ENCODE measurements around the gene SORCS2.

Gene SORCS2

DNA sequence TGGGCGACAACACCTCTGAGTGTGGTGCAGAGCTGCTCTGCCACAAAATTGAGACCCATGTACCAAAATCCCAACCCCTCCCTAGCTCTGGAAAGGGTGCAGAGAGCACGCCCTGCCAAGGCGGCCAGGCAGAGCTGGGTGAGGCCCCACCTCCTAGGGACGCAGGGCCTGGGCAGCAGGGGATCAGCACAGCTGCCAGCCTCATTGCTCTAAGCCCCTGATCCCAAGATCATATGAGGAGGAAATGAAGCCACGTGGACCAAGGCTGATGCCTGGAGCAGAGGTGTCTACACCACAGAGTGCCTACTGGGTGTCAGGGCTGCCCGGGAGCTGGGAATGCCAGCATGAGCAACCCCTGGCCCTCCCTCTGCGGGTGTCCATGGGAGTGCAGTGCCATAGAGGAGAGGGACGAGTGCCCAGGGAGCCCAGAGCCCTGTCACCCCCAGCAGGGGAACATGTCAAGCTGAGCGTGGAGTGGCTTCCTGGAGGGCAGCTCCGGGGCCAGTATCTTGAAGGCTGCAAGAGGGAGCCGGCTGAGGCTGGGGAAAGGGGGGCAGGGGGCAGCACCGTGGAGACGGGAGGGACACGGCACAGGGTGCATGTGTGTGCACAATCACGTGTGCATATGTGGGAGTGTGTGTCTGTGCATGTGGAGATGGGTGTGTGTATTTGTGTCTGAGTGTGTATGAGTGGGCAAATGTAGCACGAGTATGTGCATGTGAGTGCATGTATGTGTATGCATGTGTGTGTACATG, 306.3 kb downstream of the SORCS2 start:
- FAIRE-seq, result no peak

DNA sequence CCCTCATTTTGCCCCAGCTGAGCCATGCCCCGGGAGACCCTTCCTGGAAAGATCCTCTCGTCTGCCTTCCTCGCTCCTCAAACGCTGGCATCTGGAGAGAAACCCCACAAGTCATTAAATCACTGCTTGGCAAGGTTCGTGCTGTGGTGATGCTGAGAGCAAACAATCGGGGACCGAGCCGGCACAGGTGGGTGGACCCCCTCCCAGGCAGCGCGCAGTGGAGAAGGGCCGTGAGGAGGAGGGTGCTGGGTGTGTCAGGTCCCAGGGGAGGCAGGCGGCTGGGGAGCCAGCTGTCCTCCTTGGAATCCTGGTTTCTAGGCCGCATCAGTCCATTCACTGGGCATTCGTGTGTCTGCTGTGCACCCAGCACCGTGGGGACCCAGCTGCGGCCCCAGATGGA, 307.3 kb downstream of the SORCS2 start:
- no peak for FAIRE-seq

DNA sequence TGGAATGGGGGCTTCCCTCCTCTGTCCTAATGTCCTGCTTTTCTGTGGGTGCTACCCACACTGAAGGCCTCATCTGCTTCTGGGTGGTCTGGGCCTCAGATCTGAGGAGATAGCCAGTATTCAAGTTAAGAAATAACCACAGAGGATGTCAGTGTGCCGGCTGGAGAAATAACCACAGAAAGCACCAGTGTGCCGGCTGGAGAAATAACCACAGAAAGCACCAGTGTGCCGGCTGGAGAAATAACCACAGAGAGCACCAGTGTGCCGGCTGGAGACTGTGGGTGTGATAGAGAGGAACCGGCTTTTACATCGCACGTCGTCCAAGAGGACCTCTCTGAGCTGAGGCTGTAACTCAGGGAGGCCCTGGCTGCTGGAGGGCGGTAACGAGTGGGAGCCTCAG, 308.1 kb downstream of the SORCS2 start:
- FAIRE-seq, result no peak

DNA sequence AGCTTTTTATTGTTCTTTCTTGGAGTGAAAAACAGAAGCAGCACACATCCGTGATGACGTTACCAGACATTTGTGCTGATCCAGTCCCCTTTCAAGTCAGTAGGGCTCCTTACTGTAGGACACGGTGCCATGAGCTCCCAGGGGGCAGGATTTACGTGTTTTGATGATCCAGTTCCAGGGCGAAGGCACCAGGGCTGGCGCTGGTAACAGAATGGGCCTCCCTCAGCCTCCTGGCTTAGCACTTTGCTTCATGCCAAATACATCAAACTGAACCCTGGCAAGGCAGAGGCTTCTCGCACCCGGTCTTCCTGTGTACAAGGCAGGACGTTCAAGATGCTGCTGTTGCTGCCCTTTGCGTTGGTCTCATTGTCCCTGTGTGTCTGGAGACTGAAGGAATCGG, 309.0 kb downstream of the SORCS2 start:
- FAIRE-seq, result no peak

DNA sequence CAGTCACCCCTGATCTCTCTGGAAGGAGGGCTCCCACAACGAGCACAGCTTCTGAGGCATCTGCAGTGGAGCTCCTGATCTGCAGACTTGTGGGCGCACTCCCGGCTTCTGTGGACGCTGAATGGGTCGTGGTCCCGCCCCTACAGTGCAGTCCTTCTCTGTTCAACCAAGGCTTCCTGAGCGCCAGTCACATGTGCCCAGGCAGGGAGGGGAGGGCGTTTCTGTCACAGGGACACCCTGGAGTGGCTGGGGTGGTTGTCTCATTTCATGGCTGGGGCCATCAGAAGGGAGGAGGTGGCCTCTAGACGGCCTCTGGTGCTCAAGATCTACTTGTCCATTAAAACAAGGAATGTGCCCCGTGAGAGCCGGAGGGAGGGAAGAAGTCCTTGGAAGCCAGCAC, 309.5 kb downstream of the SORCS2 start:
- FAIRE-seq, result no peak

DNA sequence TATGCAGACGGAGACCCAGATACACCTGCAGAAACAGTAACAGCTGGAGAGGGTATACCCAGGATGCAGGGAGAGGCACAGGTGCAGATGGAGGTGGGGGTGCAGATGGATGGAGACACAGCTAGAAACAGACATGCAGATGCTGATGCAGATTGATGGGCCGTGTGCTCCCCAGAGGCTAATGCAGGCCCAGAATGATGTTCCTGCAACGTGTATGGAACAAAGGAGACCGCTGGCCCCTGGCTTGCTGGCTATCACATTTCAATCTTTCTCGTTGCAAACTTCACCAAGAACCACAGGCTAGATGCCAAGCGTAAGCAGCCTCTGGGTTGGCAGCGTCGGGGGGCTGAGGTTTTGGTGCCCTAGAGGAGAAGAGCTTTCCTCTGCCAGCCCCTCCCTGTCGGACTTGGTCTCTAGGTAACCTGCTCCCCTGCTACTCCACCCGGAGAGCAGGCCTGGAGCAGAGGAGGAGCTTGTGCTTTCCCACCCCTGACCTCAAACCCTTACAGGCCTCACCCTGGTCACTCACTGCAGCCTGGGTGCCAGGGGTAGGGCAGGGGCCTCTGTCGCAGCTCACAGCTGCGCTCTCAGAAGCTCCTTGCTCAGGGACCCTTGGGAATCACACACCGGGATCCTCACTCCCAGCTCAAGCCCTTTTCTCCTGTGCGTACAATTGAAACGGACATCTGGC, 311.4 kb downstream of the SORCS2 start:
- FAIRE-seq, result no peak

DNA sequence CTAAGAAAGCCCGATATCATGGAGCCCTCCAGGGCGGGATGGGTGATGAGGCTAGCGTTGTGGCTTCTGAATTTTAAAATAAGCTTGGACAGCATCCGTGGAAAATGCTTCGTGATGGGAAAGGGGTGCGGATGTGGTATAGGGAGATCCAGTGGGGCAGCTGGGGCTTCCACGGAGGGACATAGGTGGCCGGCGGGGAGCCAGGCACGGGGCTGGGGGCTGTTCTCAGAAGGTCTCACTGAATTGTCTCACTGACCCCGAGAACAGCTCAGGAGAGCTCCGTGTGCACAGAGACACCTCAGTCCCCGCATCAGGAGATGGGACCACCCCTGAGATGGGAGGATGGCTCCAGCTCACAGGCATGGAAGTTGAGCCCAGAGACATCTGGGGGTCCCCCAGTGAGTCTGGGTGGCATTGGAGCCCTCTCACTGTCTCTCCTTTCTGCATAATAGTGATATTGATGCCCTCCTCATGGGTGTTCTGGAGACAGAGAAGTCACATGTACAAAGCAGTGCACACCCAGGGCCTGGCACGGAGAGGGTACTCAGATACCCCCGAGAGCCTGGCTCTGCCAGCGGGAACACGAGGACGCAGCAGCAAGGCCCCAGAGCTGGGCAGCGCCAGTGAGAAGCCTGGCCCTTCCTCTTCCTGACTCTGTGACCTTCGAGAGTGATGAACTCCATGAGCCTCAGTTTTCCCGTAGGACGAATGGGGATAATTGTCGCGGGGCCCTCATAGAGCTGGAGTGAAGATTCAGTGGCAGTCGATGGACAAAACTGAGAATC, 313.0 kb downstream of the SORCS2 start:
- FAIRE-seq, result no peak

DNA sequence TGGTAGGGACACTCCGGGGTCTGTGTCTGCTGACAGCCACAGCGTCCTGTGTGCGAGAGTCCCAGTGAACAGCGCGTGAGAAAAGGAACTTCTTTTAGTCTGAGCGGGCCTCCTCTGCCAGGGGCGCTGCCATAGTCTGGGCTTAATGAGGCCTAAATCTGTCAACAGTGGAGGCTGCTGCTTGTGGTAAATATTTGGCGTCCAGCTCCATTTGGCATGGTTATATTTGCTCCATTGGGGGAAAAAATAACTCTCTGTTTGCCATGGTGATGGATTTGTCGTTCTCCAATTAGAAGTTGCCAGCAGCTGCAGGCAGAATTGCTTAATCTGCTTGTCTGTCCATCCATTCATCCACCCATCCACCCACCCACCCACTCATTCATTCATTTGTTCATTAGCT, 313.8 kb downstream of the SORCS2 start:
- FAIRE-seq, result no peak

DNA sequence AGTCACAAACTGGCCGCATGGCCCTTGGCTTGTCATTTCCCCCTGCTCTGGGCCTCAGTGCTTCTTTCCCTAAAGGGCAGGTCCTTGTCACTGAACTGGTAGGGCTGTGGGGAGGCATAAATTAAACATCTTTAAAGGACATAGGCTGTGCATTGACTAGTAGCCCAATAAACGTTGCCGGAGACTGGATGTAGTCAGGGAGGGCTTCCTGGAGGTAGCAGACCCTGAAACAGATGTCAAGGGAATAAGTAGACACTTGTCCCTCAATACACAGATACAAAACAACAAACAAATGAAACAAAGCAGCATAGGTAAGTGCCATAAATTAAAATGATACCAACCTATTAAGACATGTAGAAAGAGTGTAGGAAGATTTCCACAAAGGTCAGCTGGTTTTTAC, 314.2 kb downstream of the SORCS2 start:
- no peak for FAIRE-seq

DNA sequence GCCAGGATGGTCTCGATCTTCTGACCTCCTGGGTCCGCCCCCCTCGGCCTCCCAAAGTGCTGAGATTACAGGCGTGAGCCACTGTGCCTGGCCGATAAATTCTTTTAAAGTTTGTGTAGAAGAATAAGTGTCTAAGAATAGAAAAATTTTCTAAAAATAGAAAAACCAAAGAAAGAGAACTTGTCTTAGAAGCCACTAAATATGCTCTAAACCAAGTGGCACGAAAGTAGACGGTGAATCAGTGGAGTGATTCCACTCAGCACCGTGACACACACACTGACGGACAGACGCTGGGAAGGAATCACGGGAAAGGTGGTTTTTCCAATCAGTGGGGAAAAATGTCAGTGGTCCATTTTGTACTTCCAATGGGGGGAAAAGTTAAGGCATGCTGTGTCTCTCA, 315.0 kb downstream of the SORCS2 start:
- FAIRE-seq, result no peak

DNA sequence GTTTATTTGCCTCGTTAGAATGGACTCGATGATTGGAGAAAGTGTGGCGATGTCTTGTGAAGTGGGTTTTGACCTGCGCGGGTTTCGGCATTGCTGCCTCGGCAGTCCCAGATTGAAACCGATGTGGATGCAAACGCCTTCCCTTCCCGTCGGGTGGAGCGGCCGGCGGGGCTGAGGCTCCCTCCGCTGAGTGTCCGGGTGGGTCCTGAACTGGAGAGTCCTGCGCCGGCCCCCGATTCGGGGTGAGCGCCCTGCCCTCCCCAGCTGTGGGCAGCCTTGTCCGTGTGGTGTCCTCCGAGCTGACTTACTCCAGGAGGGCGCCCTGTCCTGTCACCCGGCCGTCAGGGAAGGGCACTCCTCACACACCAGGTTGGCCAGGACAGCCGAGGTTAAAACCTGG, 317.7 kb downstream of the SORCS2 start:
- no peak for FAIRE-seq

DNA sequence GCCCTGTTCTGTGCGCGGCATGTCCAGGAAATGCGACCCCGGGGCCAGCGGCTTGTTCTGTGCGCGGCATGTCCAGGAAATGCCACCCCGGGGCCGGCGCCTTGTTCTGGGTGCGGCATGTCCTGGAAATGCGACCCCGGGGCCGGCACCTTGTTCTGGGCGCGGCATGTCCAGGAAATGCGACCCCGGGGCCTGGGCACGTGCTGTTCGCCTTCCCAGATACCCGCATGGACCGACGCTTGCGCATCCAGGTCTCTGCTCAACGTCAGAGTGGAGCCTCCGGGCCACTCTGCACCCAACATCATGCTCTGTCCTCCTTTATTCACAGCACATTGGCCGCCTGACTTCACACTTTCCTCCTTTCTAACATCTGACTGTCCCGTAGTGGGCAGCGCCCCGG, 318.2 kb downstream of the SORCS2 start:
- FAIRE-seq, result no peak

DNA sequence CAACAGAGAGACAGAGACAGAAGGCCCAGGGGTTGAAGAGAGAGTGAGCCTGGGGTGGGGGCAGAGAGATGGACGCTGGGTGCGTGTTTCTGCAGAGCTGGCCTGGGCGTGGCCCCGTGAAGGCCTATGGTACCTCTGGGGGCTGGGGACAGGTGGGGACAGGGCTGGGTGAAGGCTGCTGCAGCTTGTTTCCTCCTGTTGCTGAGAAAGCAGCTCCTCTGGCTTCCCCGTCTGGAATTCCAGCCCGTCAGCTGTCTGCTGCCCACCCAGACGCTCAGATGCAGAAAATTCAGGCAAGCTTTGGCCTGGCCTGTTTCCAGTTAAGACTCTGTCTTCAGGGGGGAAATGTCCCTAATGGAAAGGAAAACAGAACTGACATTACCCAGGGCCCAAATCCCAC, 319.2 kb downstream of the SORCS2 start:
- FAIRE-seq, result no peak

DNA sequence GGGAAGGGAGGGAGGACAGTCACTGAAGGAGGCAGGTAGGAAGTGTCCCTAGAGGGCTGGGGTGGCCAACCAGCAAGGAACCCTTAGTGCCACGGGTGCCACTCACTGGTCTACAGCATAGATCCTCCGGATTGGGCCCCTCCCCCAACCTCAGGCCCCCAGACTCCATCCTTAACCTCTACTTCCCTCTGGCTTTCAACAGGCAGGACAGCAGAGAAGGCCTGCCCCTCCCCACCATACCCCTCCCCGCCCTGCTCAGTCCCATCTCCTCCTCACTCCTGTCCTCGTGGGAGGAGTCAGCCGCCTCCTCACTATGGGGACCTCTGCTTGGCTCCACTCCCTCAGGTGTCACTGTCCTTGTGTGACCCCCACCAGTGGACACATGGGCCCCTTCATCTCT, 320.1 kb downstream of the SORCS2 start:
- FAIRE-seq, result no peak

DNA sequence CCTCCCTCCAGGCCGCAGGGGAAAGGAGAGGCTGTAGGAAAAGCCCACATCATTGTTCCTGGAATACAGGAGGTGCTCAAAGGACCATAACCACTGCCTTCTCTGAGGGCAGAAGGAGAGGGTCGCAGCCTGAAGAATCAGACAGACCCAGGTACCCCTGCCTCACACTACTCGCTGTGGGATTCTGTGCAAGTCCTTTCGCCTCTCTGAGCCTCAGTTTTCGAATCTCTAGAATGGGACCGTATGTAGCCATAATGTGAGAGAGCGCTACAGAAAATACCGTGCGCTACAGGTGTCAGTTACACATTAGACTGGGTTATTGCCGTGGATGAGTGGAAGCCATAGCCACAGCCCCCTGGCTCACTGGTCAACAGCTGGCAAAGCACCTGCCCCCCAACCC, 320.6 kb downstream of the SORCS2 start:
- no peak for FAIRE-seq

DNA sequence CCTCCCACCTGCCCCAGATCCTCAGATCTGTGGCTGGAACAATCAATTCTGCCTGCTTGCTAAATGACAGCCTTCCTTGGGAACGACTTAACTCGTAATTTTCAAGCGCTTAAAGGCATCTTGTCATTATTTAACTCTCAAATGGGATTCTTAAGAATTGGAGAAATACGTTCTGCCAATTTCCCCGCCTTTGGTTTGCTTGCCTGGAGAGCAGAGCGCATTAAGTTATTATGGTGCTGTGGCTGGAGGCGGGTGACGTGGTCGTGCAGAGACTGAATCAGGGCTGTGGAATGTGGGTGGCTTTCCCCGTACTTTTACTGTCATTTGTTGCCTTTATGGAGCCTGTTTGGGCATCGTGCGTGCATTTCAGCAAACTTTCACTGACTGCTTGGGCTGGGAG, 321.3 kb downstream of the SORCS2 start:
- FAIRE-seq, result no peak

DNA sequence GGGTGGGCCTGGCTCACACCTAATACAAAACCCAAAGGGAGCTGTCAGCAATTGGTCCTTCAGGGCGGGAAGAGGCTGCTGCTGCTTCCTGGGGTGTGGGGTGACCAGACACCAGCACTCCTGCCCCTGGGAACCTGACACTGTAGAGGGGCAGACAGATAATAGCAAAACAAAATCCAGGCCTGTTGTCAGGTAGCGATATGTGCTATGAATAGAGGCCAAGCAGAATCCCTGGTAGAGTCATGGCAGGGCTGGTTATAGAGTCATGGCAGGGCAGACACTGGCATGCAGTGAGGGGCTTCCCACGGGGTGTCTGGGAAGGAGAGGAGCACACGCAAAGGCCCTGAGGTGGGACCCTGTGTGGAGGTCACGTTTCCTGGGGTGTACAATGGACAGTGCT, 321.9 kb downstream of the SORCS2 start:
- no peak for FAIRE-seq

DNA sequence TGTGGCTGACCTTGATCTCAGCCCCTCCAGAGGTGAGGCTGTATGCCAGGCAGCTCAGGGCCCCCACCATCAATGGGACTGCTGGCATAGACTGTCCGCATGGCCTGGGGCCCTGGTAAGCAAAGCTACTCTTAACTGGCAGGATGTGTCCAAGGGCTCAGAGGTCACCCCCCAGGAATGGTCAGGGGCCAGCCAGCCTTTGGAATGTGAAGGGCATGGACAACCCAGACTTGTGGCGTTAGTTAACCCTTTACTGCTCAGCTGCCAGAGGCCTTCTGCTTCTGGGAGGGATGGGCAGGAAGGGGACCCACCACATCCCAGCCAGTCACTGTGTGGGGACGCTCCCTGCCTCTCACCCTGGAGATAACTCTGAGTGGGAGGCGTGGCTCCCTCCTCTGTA, 322.5 kb downstream of the SORCS2 start:
- no peak for FAIRE-seq

DNA sequence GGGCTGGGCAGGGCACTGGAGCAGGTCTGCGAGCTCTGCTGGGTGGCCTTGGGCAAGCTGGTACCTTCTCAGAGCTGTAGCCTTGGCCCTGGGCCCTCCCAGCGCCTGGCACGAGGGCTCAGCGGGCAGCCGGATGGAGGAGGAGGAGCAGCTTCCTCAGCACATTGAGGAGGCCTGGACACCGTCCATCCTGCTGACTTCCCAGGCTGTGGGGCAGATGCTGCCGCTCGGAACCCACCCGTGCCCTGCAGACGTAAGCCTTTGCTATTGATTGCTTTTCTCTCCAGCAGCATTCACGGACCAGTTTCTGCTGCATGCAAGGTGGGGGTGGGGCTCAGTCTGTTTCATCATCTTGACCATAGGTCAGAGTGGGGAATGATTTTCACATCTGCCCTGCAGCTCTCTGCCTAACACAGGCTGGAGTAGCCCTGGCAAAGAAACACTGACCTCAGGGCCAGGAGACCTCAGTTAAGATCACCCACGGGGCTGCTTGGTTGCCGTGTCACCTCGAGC, 323.1 kb downstream of the SORCS2 start:
- FAIRE-seq, result no peak

DNA sequence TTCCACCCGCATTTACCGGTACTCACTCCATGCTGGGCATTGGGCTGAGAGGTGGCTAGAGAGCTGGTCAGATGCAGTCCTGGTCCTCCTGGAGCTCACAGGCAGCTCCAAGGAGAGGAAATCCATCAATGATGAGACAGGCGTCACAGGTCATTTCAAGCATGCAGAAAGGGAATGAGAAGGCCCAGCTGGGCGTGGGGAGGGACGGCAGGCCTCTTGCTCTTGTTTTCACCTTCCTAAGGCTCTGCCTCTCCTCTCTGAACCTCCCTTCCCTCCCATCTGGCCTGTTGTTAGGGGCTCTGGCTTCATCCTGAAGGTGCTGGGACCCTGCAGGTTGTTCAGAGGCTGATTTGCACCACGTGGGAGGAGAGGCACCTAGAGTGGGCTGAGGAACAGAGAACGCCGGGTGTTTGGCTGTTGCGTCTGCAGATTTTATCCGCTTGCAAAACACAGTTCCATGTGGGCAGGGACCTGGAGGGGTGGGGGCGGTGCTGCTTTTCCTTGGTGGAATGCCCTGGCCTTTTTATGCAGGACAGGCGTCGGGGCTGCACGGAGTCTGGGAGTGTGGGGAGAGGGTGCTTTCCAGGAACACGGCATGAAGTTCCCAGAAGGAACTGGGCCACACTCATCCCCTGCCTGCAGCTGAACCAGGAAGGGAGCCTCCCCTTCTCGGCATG, 323.9 kb downstream of the SORCS2 start:
- no peak for FAIRE-seq

DNA sequence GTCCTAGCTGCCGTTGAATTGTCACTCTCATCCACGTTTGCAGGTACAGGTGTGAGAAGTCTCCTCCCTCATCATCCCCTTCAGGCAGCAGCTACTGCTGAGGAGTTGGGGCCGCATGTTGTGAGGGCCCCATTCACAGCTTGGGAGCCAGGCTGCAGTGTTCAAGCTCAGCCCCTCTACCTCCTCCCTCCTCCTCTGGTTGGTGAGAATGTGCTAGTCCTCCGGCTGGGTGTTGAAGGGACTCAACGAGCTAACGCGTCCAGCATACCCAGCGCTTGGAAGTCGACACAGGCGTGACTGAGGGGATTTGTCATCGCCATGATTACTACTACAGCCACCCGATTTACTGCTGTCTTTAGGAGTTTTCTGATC, 324.4 kb downstream of the SORCS2 start:
- no peak for FAIRE-seq

DNA sequence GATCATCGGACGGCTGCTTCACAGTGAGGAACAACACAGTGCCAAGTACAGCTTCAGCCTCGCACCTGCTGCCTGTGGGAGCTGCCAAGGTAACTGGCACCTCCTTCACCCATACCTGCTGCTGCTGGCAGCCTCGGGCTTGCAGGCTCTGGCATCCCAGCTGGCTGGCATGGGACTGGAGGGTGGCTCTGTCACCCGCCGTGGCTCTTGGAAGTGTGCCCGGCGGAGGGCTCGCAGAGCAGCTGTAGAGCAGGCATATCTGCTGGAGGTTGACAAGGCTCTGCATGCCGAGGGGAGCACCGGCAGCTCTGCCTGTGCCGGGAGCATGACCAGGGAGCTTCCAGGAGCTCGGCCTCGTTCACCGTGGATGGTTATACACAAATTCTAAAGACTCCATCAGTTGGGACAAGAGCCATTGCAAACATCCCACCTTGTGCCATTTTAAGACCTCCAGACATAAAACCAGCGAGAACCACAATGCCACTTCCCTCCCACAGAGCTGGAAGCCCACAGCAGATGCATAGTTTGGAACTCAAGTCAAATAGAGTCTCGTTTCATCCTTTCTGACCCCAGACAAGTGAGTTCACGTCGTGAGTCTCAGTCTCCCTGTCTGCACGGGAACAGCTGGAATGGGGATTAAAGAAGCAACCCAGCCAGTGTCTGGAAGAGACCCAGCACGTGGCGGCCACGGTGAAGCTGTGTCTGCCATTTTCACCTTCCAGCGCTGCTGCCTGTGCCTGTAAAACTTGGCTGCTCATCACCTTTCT, 326.7 kb downstream of the SORCS2 start:
- no peak for FAIRE-seq
